DND-41 (cell line): ENCODE data around the gene CENPX.

Experiments
- EZH2 ChIP-seq: IDR thresholded peaks from 3 replicates; pipeline ENCODE4 v1.6.1; 2012; ENCODE audit warnings: borderline replicate concordance, low read depth, mild to moderate bottlenecking, moderate library complexity, low read length, inconsistent platforms; ENCODE audit not compliant: severe bottlenecking
- TF ChIP-seq, protein P1 (sequence below): IDR thresholded peaks from 2 replicates; pipeline ENCODE4 v1.5.1; 2012; ENCODE audit warnings: borderline replicate concordance, low read length, moderate library complexity, mild to moderate bottlenecking; ENCODE audit not compliant: poor library complexity, severe bottlenecking; ENCODE audit errors: extremely low read depth

DNA sequence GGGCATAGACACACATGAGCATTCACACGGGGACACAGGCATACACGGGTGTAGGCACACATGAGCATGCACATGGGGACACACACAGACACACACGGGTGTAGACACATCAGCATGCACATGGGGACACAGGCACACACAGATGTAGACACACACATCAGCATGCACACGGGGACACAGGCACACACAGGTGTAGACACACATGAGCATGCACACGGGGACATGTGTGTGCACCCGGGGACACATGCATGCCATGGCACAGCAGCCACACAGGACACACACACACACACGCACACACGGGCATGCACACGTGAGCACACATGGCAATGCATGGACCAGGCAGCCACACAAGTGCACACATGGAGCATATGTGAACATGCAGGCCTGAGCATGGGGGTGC is 20.0 kb upstream of the CENPX start:
- TF ChIP-seq, protein P1, sequence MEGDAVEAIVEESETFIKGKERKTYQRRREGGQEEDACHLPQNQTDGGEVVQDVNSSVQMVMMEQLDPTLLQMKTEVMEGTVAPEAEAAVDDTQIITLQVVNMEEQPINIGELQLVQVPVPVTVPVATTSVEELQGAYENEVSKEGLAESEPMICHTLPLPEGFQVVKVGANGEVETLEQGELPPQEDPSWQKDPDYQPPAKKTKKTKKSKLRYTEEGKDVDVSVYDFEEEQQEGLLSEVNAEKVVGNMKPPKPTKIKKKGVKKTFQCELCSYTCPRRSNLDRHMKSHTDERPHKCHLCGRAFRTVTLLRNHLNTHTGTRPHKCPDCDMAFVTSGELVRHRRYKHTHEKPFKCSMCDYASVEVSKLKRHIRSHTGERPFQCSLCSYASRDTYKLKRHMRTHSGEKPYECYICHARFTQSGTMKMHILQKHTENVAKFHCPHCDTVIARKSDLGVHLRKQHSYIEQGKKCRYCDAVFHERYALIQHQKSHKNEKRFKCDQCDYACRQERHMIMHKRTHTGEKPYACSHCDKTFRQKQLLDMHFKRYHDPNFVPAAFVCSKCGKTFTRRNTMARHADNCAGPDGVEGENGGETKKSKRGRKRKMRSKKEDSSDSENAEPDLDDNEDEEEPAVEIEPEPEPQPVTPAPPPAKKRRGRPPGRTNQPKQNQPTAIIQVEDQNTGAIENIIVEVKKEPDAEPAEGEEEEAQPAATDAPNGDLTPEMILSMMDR = no peak
- TF ChIP-seq EZH2 = no peak
